Adrenal gland (tissue), 5 donors: ENCODE data around the gene SRP72.

Experiments
- CTCF ChIP-seq, 6 experiments: fragments of 450-650 bp in 4 of 6; fragments of 200-600 bp in 2 of 6; sonication (generic) in 1 of 6; IDR thresholded peaks; 1 replicate in 5 of 6; 2 replicates in 1 of 6; pipeline versions ENCODE4 v1.5.1 to v1.8.0; 2016 to 2021; ENCODE audit warnings: antibody characterized with exemption in 6 of 6, mild to moderate bottlenecking in 2 of 6, moderate library complexity in 1 of 6
- POLR2A ChIP-seq, 2 donors: fragments of 450-650 bp; IDR thresholded peaks; one replicate each; pipeline ENCODE4 v1.6.1; 2017; ENCODE audit warnings: antibody characterized with exemption in 2 of 2, mild to moderate bottlenecking in 2 of 2, moderate library complexity in 1 of 2
- donor health status: DM: no; HTN: no; CAD: no.

GRCh38 chr4:56550642-56551041 is 83.2 kb downstream of the SRP72 start:
- no peak for TF ChIP-seq CTCF (IDR thresholded peaks at IDR 0.05)
- TF ChIP-seq POLR2A (IDR thresholded peaks at IDR 0.05), result no peak
